PC-3 (cell line): ENCODE data around the gene RNF212B. TPM values are rescaled to one million over a fixed set of nuclear protein-coding genes. Genes with fewer than 3 reads are reported as not detected.
"Not testable (repeated sequence)": the region's sequence is repeated elsewhere in the genome, so short reads cannot be mapped to it uniquely, and the experiment has no call there.

Experiments used
- ATAC-seq: fragments of 200-7000 bp; cut with Tn5 transposase; 2 replicates; pipeline ENCODE4 v1.9.1; 2020; ENCODE audit warnings: mild to moderate bottlenecking, moderate library complexity
- BruUV-seq: library from RNA; stranded (reverse); fragments of 400-500 nt; replicated peaks from 2 replicates; lab custom pipeline; 2021; lab: Mats Ljungman, UMichigan
- CTCF ChIA-PET: fragments of 300-600 bp; sonication (Branson Sonifier 250); formaldehyde crosslinking; loops from one replicate; lab custom pipeline; 2022; ENCODE audit warnings: antibody characterized with exemption; lab: Charles Lee
- POLR2A ChIA-PET: fragments of 300-600 bp; sonication (Branson Sonifier 250); formaldehyde crosslinking; loops from one replicate; lab custom pipeline; 2022; ENCODE audit warnings: antibody characterized with exemption; ENCODE audit not compliant: unreplicated experiment; lab: Charles Lee
- DNase-seq: peaks from one replicate; pipeline ENCODE4 v3.0.0-alpha.2; 2015
- H2AFZ ChIP-seq: fragments of 300-600 bp; sonication (generic); 2 replicates; pipeline ENCODE4 v1.6.0; 2016; ENCODE audit warnings: antibody characterized with exemption, low read length
- H3F3A ChIP-seq: fragments of 300-600 bp; sonication (generic); one replicate; pipeline ENCODE4 v1.6.0; 2017; ENCODE audit warnings: antibody characterized with exemption, low read length, control low read depth, mild to moderate bottlenecking; ENCODE audit not compliant: unreplicated experiment
- H3K27ac ChIP-seq: fragments of 300-600 bp; sonication (generic); 2 replicates; pipeline ENCODE4 v1.5.1; 2016; ENCODE audit warnings: mild to moderate bottlenecking, low read length
- H3K27me3 ChIP-seq: fragments of 300-600 bp; sonication (generic); 2 replicates; pipeline ENCODE4 v1.6.1; 2016; ENCODE audit warnings: low read length, mixed read lengths
- H3K36me3 ChIP-seq: fragments of 300-600 bp; sonication (generic); 2 replicates; pipeline ENCODE4 v1.6.1; 2016; ENCODE audit warnings: low read depth, mixed run types, low read length, mixed read lengths
- H3K4me1 ChIP-seq: fragments of 300-600 bp; sonication (generic); 2 replicates; pipeline ENCODE4 v1.5.1; 2016; ENCODE audit warnings: low read length; ENCODE audit not compliant: insufficient read depth
- H3K4me2 ChIP-seq: fragments of 300-600 bp; sonication (generic); 2 replicates; pipeline ENCODE4 v1.6.0; 2016; ENCODE audit warnings: low read length
- H3K4me3 ChIP-seq: fragments of 300-600 bp; sonication (generic); 2 replicates; pipeline ENCODE4 v1.5.1; 2016; ENCODE audit warnings: mild to moderate bottlenecking, low read length, mixed read lengths
- H3K79me2 ChIP-seq: fragments of 300-600 bp; sonication (generic); 2 replicates; pipeline ENCODE4 v1.6.1; 2017; ENCODE audit warnings: low read length, mixed read lengths
- H3K9ac ChIP-seq: fragments of 300-600 bp; sonication (generic); 2 replicates; pipeline ENCODE4 v1.6.0; 2016; ENCODE audit warnings: mild to moderate bottlenecking, low read length
- H3K9me2 ChIP-seq: fragments of 300-600 bp; sonication (generic); replicated peaks from 2 replicates; pipeline ENCODE4 v1.6.1; 2016; ENCODE audit warnings: mixed run types, low read length, mixed read lengths
- H3K9me3 ChIP-seq: fragments of 300-600 bp; sonication (generic); 2 replicates; pipeline ENCODE4 v1.6.1; 2016; ENCODE audit warnings: low read length, mixed read lengths
- H4K20me1 ChIP-seq: fragments of 300-600 bp; sonication (generic); 2 replicates; pipeline ENCODE4 v1.6.1; 2016; ENCODE audit warnings: low read length, mixed read lengths
- EZH2 ChIP-seq: fragments of 300-600 bp; sonication (generic); IDR thresholded peaks from one replicate; pipeline ENCODE4 v1.6.1; 2017; ENCODE audit warnings: antibody characterized with exemption, mild to moderate bottlenecking, low read length; ENCODE audit not compliant: unreplicated experiment
- EZH2phosphoT487 ChIP-seq: fragments of 300-600 bp; sonication (generic); IDR thresholded peaks from 2 replicates; pipeline ENCODE4 v1.6.1; 2018; ENCODE audit warnings: mild to moderate bottlenecking, antibody characterized with exemption, low read length, borderline replicate concordance
- intact Hi-C: fragments of 100-400 bp; cut with micrococcal nuclease; formaldehyde crosslinking; loops from 2 replicates; pipeline ENCODE4 v1.9.0; 2023
- total RNA-seq: library from RNA; depleted of rRNA; stranded (reverse); fragments of >200 nt; gene quantifications from 2 replicates; pipeline ENCODE4 v1.2.3, GENCODE V29; 2014
- TF ChIP-seq, protein P1 (sequence below): fragments of 300-600 bp; sonication (generic); conservative IDR thresholded peaks from 2 replicates; pipeline ENCODE4 v1.5.1; 2017; ENCODE audit warnings: antibody characterized with exemption, low read depth, mild to moderate bottlenecking, low read length

RNF212B gene
- total RNA-seq, 1 experiment from 2014 or later = not detected

DNA sequence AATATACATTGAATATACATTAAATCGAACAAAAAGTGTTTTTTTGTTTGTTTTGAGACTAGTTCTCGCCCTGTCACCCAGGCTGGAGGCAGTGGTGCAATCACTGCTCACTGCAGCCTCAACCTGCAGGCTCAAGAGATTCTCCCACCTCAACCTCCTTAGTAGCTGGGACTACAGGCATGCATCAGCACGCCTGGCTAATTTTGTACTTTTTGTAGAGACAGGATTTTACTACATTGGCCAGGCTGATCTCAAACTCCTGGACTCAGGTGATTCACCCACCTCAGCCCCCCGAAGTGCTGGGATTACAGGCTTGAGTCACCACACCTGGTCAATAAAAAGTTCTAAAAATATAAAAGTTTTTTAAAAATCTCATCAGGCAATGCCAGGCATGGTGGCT, 10.2 kb upstream of the RNF212B start:
- Histone ChIP-seq H3K4me3 (no peak overlapping the region), H2AFZ (no peak overlapping the region), H3K36me3 (no peaks in the 10 kb centered on the region), H3F3A (no peaks in the 10 kb centered on the region), H3K27ac (no peak overlapping the region), H3K4me1 (no peaks in the 10 kb centered on the region), H4K20me1 (no peaks in the 10 kb centered on the region), H3K27me3 (peaks cover 17% of the 10 kb centered on the region; the same call in 1 of the 2 replicates), H3K4me2 (no peak overlapping the region), H3K79me2 (no peaks in the 10 kb centered on the region), H3K9me2 (no peaks in the 10 kb centered on the region), H3K9me3 (no peaks in the 10 kb centered on the region), H3K9ac (no peak overlapping the region)
- intact Hi-C loops = no loop called here
- POLR2A ChIA-PET = no interaction called here
- ATAC-seq = no peak
- no TSS peak for BruUV-seq
- no peak for DNase-seq
- TF ChIP-seq EZH2 (no peak), EZH2phosphoT487 (no peak)
- TF ChIP-seq, protein P1, sequence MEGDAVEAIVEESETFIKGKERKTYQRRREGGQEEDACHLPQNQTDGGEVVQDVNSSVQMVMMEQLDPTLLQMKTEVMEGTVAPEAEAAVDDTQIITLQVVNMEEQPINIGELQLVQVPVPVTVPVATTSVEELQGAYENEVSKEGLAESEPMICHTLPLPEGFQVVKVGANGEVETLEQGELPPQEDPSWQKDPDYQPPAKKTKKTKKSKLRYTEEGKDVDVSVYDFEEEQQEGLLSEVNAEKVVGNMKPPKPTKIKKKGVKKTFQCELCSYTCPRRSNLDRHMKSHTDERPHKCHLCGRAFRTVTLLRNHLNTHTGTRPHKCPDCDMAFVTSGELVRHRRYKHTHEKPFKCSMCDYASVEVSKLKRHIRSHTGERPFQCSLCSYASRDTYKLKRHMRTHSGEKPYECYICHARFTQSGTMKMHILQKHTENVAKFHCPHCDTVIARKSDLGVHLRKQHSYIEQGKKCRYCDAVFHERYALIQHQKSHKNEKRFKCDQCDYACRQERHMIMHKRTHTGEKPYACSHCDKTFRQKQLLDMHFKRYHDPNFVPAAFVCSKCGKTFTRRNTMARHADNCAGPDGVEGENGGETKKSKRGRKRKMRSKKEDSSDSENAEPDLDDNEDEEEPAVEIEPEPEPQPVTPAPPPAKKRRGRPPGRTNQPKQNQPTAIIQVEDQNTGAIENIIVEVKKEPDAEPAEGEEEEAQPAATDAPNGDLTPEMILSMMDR = no peak
- CTCF ChIA-PET = no interaction called here

DNA sequence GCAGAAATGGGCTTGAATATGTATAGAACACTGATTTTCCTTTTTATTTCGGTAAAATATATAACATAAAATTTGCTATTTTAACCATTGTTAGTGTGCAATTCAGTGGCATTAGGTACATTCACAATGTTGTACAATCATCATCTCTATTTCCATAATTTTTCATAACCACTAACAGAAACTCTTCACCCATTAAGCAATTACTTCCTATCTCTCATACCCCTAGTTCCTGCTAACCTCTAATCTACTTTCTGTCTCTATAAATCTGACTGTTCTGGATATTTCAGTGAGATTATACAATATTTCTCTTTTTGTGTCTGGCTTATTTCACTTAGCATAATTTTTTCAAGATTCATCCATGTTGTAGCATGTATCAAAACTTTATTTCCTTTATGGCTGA, 8.9 kb upstream of the RNF212B start:
- H3K9me2 ChIP-seq = no peaks in the 10 kb centered on the region
- no peak for DNase-seq
- POLR2A ChIA-PET = no interaction called here
- BruUV-seq = no TSS peak
- ATAC-seq = no peak
- H3K9ac ChIP-seq = no peak overlapping the region
- H2AFZ ChIP-seq = no peak overlapping the region
- H3K36me3 ChIP-seq = no peaks in the 10 kb centered on the region
- intact Hi-C loops = no loop called here
- no peaks in the 10 kb centered on the region for H3K79me2 ChIP-seq
- H3K4me1 ChIP-seq = no peaks in the 10 kb centered on the region
- TF ChIP-seq EZH2phosphoT487 = no peak
- no peaks in the 10 kb centered on the region for H4K20me1 ChIP-seq
- CTCF ChIA-PET = no interaction called here
- no peak overlapping the region for H3K4me2 ChIP-seq
- peaks cover 7% of the 10 kb centered on the region; the same call in 1 of the 2 replicates for H3K27me3 ChIP-seq
- no peak overlapping the region for H3K27ac ChIP-seq
- H3K9me3 ChIP-seq = no peaks in the 10 kb centered on the region
- H3K4me3 ChIP-seq = no peak overlapping the region
- no peaks in the 10 kb centered on the region for H3F3A ChIP-seq

DNA sequence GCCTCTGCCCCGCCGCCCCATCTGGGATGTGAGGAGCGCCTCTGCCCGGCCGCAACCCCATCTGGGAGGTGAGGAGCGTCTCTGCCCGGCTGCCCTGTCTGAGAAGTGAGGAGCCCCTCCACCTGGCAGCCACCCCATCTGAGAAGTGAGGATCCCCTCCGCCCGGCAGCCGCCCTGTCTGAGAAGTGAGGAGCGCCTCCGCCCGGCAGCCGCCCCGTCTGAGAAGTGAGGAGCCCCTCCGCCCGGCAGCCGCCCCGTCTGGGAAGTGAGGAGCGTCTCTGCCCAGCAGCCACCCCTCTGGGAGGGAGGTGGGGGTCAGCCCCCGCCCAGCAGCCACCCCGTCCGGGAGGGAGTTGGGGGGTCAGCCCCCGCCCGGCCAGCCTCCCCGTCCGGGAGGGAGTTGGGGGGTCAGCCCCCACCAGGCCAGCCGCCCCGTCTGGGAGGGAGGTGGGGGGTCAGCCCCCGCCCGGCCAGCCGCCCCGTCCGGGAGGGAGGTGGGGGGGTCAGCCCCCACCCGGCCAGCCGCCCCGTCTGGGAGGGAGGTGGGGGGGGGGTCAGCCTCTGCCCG, 5.4 kb upstream of the RNF212B start:
- DNase-seq, H3K4me1 ChIP-seq, POLR2A ChIA-PET: not testable (repeated sequence)

DNA sequence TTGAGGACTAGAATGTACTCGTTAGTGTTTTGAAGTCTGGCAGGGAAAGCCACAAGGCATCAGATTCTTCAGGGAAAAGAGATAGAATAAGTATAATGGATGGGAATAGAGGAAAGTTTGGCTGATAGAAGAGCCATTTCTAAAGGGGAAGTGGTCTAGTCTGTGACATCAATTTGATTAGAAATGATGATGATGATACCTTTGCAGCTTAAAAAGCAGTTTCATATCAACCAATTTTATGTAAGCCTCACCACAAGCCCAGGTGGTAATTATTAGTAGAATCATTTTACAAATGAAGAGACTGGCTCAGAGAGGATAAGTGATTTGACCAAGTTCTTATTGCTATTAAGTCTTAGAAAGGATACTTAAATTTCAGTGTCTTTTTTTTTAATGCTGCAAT, 2.9 kb downstream of the RNF212B start:
- Histone ChIP-seq H3K79me2 (no peaks in the 10 kb centered on the region), H4K20me1 (no peaks in the 10 kb centered on the region), H3K4me3 (no peak overlapping the region), H3K9me3 (no peaks in the 10 kb centered on the region), H2AFZ (no peak overlapping the region), H3F3A (no peaks in the 10 kb centered on the region), H3K9ac (no peak overlapping the region), H3K4me2 (no peak overlapping the region), H3K27ac (no peak overlapping the region), H3K4me1 (no peaks in the 10 kb centered on the region), H3K9me2 (no peaks in the 10 kb centered on the region), H3K27me3 (peaks cover 34% of the 10 kb centered on the region; the same call in 1 of the 2 replicates), H3K36me3 (no peaks in the 10 kb centered on the region)
- ATAC-seq (no peak), DNase-seq (no peak)
- ChIA-PET POLR2A (no interaction called here), CTCF (no interaction called here)
- no TSS peak for BruUV-seq
- intact Hi-C loops = no loop called here
- TF ChIP-seq, protein P1 = no peak
- TF ChIP-seq EZH2 = no peak
- TF ChIP-seq EZH2phosphoT487 = no peak

More for the DNA sequence above, 5.4 kb upstream of the RNF212B start:
- ATAC-seq, H3K36me3 ChIP-seq, H3K4me3 ChIP-seq, BruUV-seq, H3K9ac ChIP-seq, intact Hi-C loops, H4K20me1 ChIP-seq, H3K9me2 ChIP-seq, H3F3A ChIP-seq, H3K79me2 ChIP-seq, H2AFZ ChIP-seq, H3K27ac ChIP-seq, H3K4me2 ChIP-seq, H3K9me3 ChIP-seq, CTCF ChIA-PET, H3K27me3 ChIP-seq: not testable (repeated sequence)

DNA sequence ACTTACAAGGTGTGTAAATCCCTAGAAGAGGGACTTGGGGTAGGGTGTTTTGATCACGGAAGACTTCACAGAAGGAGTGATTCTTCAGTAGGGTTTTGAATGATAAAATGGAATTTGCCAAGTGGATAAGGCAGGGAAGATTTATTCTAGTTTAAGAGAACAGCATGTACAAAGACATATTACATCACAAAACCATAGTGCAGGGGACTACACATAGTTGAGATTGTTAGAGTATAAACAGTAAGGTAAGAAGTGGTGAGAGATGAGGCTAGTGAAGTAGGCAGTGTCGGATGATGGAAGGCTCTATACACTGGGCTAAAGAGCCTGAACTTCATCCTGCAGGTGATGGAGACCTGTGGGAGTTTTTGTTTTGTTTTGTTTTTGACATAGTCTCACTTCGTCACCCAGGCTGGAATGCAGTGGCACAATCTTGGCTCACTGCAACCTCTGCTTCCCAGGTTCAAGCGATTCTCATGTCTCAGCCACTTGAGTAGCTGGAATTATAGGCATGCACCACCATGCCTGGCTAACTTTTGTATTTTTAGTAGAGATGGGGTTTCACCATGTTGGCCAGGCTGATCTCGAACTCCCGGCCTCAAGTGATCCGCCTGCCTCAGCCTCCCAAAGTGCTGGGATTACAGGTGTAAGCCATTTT, 3.5 kb downstream of the RNF212B start:
- POLR2A ChIA-PET, intact Hi-C loops: not testable (repeated sequence)

More for the DNA sequence above, 3.5 kb downstream of the RNF212B start:
- H3K36me3 ChIP-seq, H3K4me3 ChIP-seq, H3F3A ChIP-seq, H4K20me1 ChIP-seq, BruUV-seq, CTCF ChIA-PET, H2AFZ ChIP-seq, H3K9me2 ChIP-seq, H3K9ac ChIP-seq, H3K9me3 ChIP-seq, H3K4me2 ChIP-seq, DNase-seq, H3K27ac ChIP-seq, H3K79me2 ChIP-seq, H3K4me1 ChIP-seq, ATAC-seq: not testable (repeated sequence)
- peaks cover 34% of the 10 kb centered on the region; the same call in 1 of the 2 replicates for H3K27me3 ChIP-seq
